ENCODE measurements around the gene PDCD6IP.
"Not testable (repeated sequence)": the region's sequence is repeated elsewhere in the genome, so short reads cannot be mapped to it uniquely, and the experiment has no call there.

The PDCD6IP gene

DNA sequence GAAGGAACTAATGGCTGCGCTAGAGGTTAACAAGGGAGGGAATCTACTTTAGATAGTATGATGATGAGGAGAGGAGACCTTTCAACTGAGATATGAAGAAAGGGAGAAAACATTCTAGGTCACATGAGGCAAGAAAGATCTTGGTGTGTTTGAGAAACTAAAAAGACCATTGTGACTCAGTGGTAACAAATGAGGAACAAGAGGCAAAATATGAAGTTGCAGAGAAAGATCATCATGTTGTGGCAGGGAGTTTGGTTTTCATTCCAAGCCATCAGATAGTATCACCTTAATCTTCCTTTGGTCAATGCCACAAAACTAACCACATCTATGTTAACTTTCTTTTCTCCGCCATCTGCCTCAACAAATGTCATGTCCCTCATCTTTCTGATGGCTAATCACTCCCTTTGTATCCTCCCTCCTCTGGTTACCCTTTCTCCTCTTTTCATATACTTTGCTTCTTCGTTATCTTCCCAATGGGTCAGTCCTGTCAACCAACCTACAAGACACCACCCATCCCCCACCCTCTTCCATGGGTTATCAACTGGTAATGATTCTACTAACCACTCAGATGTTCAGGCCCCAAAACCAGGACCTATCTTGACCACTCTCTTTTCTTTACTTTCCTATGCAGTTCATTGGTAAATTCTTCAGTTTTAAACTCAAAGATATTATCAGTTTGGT is 2.4 kb upstream of the PDCD6IP start:
- DNase-seq = no peak

DNA sequence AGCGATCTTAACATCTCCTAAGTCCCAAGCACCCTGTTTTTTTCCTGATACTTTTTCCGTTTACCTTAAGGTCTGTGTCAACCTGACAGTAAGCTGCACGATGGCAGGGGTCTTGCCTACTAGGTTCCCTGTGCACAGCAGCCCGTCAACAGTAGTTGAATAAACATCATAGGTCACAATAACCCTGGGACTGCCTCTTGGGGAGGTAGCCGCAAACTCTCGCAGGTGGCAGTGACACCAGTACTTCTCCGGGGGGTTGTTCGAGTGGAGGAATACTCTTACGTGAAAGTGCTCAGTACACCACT is 365 bp upstream of the PDCD6IP start:
- DNase-seq = no peak

DNA sequence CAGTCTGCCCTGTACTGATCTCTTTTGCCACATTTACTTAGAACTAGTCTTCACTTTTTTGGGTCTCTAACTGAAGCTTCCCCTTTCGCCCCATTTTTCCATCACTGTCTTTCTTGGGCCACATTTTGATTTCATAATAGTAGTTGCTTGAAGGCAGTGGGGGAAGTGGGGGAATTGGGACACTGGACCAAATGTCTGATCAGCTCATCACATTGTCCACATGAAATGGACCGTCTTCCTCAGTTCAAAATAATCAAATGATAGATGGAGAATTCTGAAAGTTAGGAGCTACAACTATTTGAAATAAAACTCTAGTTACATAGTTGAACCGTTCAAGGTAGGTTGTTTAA is 747 bp downstream of the PDCD6IP start:
- no peak for DNase-seq

DNA sequence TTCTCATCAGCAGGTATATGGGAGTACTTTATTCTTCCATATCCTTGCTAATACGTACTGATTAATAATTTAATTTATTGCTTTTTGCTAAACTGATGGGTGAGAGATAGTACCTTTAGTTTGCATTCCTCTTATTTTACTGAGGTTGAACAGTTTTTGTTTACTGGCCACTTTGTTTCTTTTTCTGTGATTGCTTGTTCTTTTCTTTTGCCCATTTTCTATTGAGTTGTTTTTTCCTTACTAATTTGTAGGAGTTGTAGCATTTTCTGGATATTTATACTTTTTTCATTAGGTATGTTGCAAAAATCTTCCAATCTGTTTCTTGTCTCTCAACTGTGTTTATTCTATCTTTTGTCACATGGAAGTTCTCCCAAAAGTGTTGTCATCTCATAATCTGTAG is 4.8 kb downstream of the PDCD6IP start:
- DNase-seq = no peak

DNA sequence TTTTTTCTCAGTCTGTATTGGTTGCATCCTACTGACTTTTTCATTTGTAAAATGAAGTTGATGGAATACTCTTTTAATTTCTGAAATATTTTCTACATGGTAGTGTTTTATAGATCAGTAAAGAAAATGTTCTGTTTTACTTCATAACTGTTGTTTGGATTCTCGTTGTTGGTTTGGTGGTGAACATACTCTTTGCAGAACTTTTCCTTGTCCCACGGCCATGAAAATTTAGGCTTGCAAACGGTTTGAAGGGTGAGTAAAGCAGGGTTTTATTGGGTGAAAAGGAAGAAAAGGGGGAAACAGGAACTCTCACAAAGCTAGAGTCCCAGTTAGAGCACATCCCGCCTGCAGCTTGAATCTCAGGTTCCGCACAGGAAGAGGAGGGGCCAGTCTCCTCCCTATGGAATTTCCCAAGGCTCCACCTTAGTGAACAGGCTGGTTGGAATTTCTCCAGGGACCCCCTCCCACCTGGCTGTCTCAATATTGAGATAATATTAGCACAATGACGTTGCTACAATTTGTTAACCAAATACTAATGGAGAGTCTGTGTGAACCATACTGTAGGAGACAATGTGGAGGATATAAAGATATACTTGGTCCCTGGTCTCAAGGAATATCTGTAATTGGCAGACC is 5.6 kb downstream of the PDCD6IP start:
- DNase-seq = no peak

DNA sequence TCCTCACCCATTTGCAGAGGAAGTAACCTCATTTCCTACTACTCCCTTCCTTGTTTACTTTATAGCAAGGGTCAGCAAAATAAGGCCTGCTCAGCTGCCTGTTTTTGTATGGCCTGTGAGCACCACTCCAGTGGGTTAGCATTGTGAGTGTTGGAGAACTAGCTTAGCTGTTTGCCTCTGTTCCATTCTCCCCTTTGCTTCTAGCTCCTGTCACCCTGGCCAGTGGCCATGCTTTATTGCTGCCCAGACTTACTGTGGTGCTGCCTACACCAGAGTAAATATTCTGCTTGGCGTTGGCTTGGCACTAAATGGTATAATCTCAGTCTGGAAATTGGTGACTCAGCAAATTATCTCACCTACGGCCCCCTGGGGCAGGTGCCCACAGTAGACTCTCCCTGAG is 8.8 kb downstream of the PDCD6IP start:
- DNase-seq = no peak

DNA sequence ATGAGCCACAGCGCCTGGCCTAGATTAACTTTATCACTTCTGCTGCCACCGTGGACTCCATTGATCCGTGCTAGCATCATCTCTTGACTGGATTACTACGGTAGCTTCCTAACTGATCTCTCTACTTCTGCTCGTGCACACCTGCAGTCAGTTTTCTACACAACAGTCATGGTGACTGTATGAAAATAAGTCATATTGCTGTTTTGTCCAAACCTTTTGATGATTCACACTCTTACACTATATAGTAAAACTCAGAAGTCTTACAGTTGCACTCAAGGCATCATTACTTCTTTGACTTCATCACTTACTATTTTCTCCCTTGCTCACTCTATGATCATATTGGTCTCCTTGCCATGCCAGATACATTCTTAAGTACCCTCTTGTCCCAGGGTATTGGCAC is 10.1 kb downstream of the PDCD6IP start:
- no peak for DNase-seq

DNA sequence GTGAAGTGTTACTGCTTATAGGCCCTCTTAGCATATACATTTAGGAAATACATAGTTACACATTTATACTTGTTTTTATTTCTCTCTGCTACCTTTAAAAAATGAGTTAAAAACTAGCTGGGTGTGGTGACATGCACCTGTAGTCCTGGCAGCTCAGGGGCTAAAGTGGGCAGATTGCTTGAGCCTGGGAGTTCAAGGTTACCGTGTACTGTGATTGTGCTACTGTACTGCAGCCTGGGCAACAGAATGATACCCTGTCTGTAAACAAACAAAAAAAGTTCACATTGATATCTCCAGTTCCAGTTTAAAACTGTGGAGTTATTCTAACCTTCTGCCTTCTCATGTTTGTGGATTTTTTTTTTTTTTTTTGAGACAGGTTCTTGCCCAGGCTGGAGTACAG is 12.1 kb downstream of the PDCD6IP start:
- no peak for DNase-seq

DNA sequence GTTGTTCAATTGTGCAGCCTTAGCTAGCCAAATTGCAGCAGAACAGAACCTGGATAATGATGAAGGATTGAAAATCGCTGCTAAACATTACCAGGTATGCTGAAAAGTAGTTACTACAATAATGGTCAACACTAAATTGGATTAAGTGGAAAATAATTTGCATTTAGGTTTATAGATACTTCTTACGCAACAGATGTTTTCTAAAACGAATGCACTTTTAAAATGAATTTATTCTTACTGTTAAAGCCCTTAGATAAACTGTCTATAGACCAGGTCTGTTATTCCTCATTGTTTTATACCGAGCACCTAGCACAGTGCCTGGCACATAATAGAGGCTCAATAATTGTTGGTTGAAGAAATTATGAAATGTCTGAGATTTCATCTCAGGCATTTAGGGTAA is 23.6 kb downstream of the PDCD6IP start:
- DNase-seq = no peak

DNA sequence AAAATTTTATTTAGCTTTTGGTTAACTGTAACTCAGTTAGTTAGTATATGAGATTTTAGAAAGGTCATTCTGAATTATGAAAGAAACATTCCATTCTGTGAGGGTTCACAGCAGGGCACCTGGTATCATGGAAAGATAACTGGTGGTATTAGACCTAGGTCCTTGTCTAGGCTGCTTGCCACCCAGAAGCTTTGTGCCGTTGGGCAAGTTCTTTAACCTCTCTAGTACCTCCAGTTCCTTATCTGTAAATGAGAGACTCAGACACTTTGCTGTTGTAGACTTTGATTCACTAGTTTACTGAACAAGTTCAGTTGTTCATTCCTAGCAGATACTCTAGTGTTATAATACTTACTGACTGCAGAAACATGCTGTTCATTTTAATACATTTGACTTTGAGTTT is 25.4 kb downstream of the PDCD6IP start:
- no peak for DNase-seq

DNA sequence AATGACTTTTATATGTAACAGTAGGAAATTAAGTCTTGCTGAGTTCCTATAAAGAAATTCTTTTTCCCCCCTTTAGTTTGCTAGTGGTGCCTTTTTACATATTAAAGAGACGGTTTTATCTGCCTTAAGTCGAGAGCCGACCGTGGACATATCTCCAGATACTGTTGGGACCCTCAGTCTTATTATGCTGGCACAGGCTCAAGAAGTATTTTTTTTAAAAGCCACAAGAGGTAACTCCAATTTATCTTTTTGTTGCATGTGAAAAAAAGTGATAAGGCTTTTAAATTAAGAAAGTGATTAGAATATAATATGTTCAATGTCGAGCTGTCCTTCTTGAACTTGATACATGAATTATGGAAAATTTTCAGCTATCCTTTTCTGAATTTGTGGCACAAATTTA is 26.7 kb downstream of the PDCD6IP start:
- DNase-seq = no peak

DNA sequence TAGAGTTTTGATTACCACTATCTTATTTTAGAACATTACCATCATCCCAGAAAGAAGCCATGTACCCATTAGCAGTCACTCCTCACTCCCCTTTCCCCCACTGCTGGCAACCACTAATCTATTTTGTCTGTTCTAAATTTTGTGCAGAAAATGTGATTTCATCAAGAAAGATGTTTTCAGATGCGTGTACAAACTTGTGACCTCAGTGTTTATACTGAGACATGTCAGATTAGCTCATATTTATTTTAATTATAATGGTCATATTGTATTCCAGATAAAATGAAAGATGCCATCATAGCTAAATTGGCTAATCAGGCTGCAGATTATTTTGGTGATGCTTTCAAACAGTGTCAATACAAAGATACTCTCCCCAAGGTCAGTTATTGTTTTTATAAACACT is 27.8 kb downstream of the PDCD6IP start:
- no peak for DNase-seq

DNA sequence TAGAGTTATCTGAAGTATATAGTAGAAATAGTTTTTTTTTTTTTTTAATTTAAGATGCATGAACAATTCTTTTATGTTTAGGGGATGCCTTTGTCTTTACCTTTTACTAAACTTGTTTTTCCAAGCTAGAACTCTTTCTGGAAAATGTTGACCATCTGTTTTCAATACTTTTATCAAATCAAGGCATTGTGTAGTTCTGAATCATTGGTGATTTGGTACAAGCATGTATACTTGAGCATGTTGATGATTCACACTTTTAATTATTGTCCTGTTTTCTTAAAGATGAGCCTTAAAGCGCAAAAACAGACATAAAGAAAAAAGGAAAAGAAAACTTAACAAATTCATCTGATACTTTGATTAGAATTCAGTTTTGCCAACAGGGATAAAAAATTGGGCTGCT is 28.3 kb downstream of the PDCD6IP start:
- DNase-seq = no peak

DNA sequence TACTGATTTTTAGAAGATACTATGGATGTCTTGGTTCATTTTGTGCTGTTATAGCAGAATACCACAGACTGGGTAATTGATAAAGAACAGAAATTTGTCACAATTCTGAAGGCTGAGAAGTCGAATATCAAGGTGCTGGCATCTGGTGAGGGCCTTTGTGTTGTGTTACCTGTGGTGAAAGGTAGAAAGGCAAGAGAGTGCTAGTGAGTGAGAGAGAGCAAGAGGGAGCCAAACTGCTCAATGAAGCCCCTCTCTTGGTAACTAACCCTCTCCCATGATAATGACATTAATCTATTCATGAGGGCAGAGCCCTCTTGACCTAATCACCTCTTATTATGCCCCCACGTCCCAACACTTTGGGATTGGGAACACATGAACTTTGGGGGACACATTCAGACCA is 31.3 kb downstream of the PDCD6IP start:
- no peak for DNase-seq

DNA sequence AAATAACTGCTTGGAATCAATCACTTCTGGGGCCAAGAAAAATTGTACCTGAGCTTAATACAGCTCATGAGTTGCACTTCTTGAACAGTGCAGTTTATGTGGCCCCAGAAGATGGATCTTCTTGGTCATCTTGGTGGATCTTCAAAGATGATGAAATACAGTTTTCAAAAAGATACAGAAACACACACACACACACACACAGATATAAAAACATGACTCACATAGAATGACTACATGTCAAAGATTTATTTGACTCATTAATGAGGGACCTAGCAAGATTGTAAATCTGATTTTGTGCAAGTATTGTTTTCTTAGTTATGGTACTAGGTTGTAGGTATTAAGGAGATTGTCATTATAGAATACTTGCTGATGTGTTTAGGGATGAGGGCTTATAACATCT is 32.6 kb downstream of the PDCD6IP start:
- DNase-seq = no peak

DNA sequence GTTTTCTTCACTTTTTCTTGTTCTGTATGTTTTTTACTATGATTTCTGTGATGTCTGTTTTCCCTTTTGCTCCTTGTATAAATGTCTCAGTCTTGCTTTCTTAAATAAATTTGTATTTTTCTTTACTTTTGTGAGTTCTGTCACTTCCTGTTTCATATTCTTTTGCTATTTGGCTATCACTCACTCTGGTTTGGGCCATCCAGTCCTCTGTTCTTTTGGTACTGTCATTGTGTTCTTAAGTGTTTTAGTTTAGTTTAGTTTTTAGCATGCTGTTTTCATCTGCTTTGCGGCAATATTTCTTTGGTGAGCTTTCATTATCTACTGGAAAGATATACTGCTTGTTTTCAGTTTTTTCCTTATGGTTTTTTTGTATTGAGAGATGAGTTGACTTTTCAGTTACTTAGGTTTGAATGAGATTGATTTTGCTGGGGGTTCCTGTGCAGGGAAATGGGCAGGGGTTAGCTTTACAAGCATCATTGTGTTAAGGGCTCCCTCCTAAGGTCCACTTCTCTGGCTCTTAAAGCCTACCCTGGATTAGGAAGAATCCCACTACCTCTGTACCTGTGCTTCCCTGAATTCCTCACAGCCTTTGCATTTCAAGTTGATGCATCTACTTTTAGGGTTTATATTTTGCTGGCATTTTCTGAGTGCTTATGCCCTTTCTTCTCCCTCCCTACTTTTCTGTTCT is 35.1 kb downstream of the PDCD6IP start:
- no peak for DNase-seq

DNA sequence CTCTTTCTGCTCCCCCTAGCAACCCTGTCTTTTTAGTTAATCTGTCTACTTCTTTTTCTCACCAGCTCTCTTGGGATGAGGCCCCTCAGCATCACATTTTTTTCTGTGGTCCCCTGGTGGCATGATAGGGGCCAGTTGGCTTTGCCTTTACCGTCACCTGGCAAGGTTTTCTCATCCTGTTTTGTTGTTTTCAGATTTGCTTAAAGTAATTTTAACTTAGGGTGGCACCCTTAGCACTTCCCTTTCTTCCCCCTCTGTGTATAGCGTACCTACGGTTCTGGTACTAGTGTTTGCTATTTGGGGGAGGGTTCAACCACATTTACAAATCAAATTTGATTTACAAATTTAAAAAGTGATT is 35.6 kb downstream of the PDCD6IP start:
- DNase-seq = no peak

DNA sequence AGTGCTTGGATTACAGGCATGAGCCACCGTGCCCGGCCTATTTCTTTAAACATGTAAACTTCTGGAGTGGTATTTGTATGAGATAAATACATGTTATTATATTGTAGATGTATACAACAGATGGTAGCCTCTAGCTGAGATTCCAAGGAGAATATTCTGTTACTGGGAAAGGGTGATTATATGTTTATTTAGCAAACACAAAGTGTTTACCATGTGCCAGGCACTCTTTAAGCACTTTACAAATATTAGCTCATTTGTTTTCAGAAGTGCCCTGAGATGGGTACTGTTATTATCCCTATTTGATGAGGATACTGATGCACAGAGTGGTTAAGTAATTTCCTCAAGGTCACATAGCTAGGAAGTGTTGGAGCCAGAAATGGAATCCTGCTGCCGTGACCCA is 38.8 kb downstream of the PDCD6IP start:
- DNase-seq = not testable (repeated sequence)

DNA sequence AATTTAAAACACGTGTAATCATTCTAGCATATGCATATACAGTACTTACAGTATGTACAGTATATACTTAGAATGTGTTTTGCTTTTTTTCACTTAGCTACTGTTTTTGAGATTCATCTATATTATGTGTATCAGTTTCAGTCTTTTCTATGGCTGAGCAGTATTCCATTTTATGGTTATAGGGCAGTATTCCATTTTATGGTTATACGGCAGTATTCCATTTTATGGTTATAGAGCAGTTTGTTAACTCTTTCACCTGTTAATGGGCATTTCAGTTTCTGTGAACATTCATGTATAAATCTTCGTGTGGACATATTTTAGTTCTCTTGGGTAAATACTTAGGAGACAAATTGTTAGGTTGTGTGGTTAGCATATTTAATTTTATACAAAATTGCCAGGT is 40.9 kb downstream of the PDCD6IP start:
- DNase-seq = no peak

DNA sequence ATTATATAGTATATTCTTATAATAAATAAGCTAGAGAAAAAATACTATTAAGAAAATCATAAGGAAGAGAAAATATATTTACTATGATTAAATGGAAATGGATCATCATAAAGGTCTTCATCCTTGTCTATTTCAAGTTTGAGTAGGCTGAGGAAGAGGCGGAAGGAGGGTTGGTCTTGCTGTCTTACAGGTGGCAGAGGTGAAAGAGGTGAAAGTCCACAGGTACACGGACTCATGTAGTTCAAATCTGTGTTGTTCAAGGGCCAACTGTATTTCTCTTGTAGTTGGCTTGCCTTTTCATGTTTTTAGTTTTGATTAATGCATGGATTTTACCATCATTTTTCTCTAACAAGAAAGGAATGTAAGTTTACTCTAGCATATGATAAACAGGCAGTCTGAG is 41.7 kb downstream of the PDCD6IP start:
- DNase-seq = no peak

DNA sequence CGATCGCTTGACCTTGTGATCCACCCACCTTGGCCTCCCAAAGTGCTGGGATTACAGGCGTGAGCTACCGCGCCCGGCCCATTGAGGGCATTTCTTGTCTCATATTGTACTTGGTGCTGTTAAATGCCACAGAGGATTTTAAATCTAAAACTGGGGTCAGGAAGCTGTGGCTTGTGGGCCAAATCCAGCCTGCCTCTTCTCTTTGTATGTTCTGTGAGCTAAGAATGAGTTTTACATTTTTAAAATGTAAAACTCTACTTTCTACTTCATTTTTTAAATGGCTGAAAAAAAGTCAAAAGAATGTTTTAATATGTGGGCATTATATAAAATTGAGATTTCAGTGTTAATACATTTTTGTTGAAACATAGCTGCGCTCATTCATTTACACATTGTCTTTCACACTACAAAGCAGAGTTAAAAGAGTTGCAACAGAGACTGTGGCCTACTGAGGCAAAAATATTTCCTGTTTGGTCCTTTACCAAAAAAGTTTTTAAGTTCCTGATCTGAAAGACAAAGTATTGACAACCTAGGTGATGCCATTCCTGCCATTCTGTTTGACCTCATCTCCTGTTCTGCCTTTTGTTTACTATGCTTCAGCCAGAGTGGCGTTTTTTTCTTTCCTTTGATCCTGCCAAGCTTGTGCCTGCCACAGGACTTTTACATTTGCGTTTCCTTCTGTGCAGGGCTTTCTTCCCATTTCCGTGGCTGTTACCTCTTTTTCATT is 50.4 kb downstream of the PDCD6IP start:
- DNase-seq = no peak

DNA sequence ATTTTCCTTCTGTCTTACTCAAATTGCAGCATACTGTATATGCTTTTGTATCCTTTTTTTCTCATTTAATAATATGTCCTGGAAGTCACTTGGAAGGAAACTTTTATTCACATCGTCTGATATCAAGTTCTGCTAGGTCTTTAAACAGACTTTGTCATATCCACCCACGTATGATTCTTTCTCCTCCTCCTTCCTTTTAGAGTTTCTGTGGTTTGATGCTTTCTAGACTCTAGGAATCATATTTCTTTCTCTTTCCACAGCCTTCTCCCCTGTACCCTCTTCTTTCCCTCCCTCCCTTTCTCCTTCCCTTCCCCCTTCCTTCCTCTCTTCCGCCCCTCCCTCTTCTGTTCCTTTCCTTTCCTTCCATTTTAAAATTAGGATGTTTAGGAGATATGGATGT is 52.2 kb downstream of the PDCD6IP start:
- not testable (repeated sequence) for DNase-seq

DNA sequence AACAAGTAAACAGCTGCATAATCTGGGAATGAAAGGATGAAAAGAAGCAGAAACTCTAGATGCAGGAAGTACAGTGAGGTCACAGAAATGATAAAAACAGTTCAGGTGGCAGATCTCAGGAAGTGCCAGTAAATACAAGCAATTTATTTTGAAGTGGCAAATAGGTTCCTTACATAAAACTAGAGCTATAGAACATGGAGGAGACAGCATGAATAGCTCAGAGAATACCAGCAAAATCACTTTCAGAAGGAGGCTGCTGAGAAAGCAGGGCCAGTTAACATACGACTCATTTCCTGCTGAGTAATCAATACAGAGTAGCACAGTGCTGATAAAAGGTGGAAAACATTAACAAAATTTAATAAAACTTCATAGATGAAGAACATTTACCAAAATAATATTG is 57.0 kb downstream of the PDCD6IP start:
- not testable (repeated sequence) for DNase-seq

DNA sequence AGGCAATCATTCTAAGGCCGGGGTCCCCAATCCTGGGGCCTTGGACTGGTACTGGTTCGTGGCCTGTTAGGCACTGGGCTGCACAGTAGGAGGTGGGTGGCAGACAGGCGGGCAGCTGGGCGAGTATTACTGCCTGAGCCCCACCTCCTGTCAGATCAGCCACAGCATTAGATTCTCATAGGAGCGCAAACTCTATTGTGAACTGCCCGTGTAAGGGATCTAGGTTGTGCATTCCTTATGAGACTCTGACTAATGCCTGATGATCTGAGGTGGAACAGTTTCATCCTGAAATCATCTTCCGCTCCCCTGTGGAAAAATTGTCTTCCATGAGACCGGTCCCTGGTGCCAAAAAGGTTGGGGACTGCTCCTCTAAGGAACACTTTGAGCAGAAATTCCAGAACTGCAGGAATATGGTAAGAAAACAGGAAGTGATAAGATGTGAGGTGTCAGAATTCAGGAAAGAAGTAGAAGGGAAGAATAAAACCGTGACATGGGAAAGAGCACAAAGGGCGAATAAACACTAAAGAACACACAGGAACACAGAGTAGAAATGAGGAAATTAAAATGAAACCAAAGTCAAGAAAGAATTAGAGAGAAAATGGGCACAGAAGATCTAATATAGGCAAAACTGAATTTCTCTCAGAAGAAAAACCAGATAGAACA is 57.6 kb downstream of the PDCD6IP start:
- DNase-seq = no peak

Measured in stimulated activated naive CD4-positive, alpha-beta T cell treated with Interleukin-2 at 50 U/mL for 16 hours (primary cell).